H1 (cell line): ENCODE measurements around the gene FHIP1B. TPM values are rescaled to one million over a fixed set of nuclear protein-coding genes. Genes with fewer than 3 reads are reported as not detected.

ENCODE experiments used
- CTCF ChIA-PET: fragments of 300-600 bp; sonication (Branson Sonifier 250); formaldehyde crosslinking; loops from one replicate; lab custom pipeline; 2021; ENCODE audit not compliant: partially characterized antibody; lab: Charles Lee
- POLR2A ChIA-PET: fragments of 300-600 bp; sonication (Branson Sonifier 250); formaldehyde crosslinking; loops from one replicate; lab custom pipeline; 2021; ENCODE audit warnings: inconsistent platforms; ENCODE audit not compliant: partially characterized antibody; lab: Charles Lee
- DNase-seq, 2 experiments: peaks; one replicate each; pipeline versions ENCODE4 v3.0.0 to v3.0.0-alpha.2; 2010 to 2022; ENCODE audit warnings: low spot score in 2 of 2, low read depth in 1 of 2, mixed read lengths in 1 of 2
- FAIRE-seq: peaks from 2 replicates; lab custom pipeline; 2011; peaks lifted over from hg19 to GRCh38; lab: Jason Lieb, UNC
- H2AFZ ChIP-seq: 2 replicates; pipeline ENCODE4 v1.8.1; 2012; ENCODE audit warnings: low read length, inconsistent platforms
- H2AK5ac ChIP-seq: 2 replicates; pipeline ENCODE4 v1.6.1; 2013; ENCODE audit warnings: low read depth, low read length
- H2BK120ac ChIP-seq: replicated peaks from 2 replicates; pipeline ENCODE3; 2013; ENCODE audit warnings: low read depth, low read length, inconsistent platforms
- H2BK12ac ChIP-seq: 2 replicates; pipeline ENCODE4 v1.6.1; 2013; ENCODE audit warnings: low read depth, low read length
- H2BK15ac ChIP-seq: 2 replicates; pipeline ENCODE4 v1.6.1; 2013; ENCODE audit warnings: low read length
- H2BK20ac ChIP-seq: 2 replicates; pipeline ENCODE4 v1.6.1; 2013; ENCODE audit warnings: low read length
- H2BK5ac ChIP-seq: 2 replicates; pipeline ENCODE4 v1.6.1; 2013; ENCODE audit warnings: low read depth, low read length
- H3K14ac ChIP-seq: 2 replicates; pipeline ENCODE4 v1.6.1; 2013; ENCODE audit warnings: inconsistent platforms; ENCODE audit not compliant: insufficient read length
- H3K18ac ChIP-seq: 2 replicates; pipeline ENCODE4 v1.6.1; 2013; ENCODE audit warnings: low read length; ENCODE audit errors: extremely low read depth
- H3K23ac ChIP-seq: 2 replicates; pipeline ENCODE4 v1.6.1; 2013; ENCODE audit warnings: inconsistent platforms; ENCODE audit not compliant: insufficient read length
- H3K23me2 ChIP-seq: 2 replicates; pipeline ENCODE4 v1.6.1; 2013; ENCODE audit warnings: low read depth, low read length
- H3K27ac ChIP-seq: 2 replicates; pipeline ENCODE4 v1.6.1; 2011; ENCODE audit warnings: low read depth, low read length, inconsistent platforms
- H3K27me3 ChIP-seq, 4 experiments: replicated peaks in 1 of 4; 1 replicate in 1 of 4; 2 replicates in 3 of 4; pipeline versions ENCODE4 v1.6.1 to v1.8.1; 2011 to 2013; ENCODE audit warnings: low read length in 3 of 4, mild to moderate bottlenecking in 3 of 4, inconsistent platforms in 2 of 4, mixed read lengths in 2 of 4, moderate library complexity in 1 of 4; ENCODE audit not compliant: control insufficient read depth in 3 of 4, insufficient read depth in 3 of 4; ENCODE audit errors: extremely low read depth in 1 of 4
- H3K36me3 ChIP-seq, 4 experiments: 2 replicates each; pipeline versions ENCODE4 v1.6.1 to v1.8.1; 2011 to 2013; ENCODE audit warnings: mild to moderate bottlenecking in 4 of 4, low read length in 3 of 4, moderate library complexity in 2 of 4, control low read depth in 1 of 4, inconsistent platforms in 1 of 4; ENCODE audit not compliant: insufficient read depth in 4 of 4, control insufficient read depth in 2 of 4
- H3K4ac ChIP-seq: replicated peaks from 2 replicates; pipeline ENCODE3; 2013; ENCODE audit warnings: low read length, low read depth, mixed read lengths, inconsistent platforms; ENCODE audit not compliant: insufficient read length
- H3K4me1 ChIP-seq, 4 experiments: replicated peaks in 1 of 4; 1 replicate in 1 of 4; 2 replicates in 3 of 4; pipeline versions ENCODE4 v1.6.1 to v1.8.1; 2011 to 2013; ENCODE audit warnings: low read length in 3 of 4, inconsistent platforms in 2 of 4, mixed read lengths in 1 of 4; ENCODE audit not compliant: insufficient read depth in 4 of 4, control insufficient read depth in 3 of 4
- H3K4me2 ChIP-seq, 2 experiments: 2 replicates each; pipeline versions ENCODE4 v1.6.1 to v1.8.1; 2011 to 2013; ENCODE audit warnings: low read depth in 2 of 2, low read length in 2 of 2, control low read depth in 1 of 2, inconsistent platforms in 1 of 2, mild to moderate bottlenecking in 1 of 2; ENCODE audit not compliant: insufficient read depth in 1 of 2
- H3K4me3 ChIP-seq, 4 experiments: fragments of 200-600, 300-600 bp in 1 of 4; sonication (generic), shearing (Covaris generic), sonication (Bioruptor Twin) in 1 of 4; 2 replicates each; pipeline versions ENCODE4 v1.5.1 to v1.8.1; 2011 to 2016; ENCODE audit warnings: low read length in 4 of 4, low read depth in 3 of 4, control low read depth in 2 of 4, inconsistent platforms in 2 of 4, mild to moderate bottlenecking in 2 of 4, mixed read lengths in 1 of 4, moderate library complexity in 1 of 4; ENCODE audit not compliant: insufficient read depth in 2 of 4; ENCODE audit errors: extremely low read depth in 1 of 4
- H3K56ac ChIP-seq: replicated peaks from 2 replicates; pipeline ENCODE3; 2013; ENCODE audit warnings: low read depth, mild to moderate bottlenecking, mixed read lengths, low read length, inconsistent platforms; ENCODE audit not compliant: insufficient read length
- H3K79me1 ChIP-seq: 2 replicates; pipeline ENCODE4 v1.6.1; 2013; ENCODE audit warnings: low read depth, low read length, control low read depth
- H3K79me2 ChIP-seq, 2 experiments: 2 replicates each; pipeline versions ENCODE4 v1.6.1 to v1.8.1; 2012 to 2013; ENCODE audit warnings: low read length in 2 of 2, mild to moderate bottlenecking in 2 of 2, inconsistent platforms in 1 of 2; ENCODE audit not compliant: insufficient read depth in 2 of 2, control insufficient read depth in 1 of 2
- H3K9ac ChIP-seq, 4 experiments: replicated peaks in 1 of 4; 1 replicate in 1 of 4; 2 replicates in 3 of 4; pipeline versions ENCODE4 v1.6.1 to v1.8.1; 2011 to 2013; ENCODE audit warnings: low read depth in 3 of 4, low read length in 3 of 4, control low read depth in 2 of 4, mild to moderate bottlenecking in 2 of 4, moderate library complexity in 2 of 4, inconsistent platforms in 1 of 4; ENCODE audit errors: extremely low read depth in 1 of 4
- H3K9me3 ChIP-seq, 2 experiments: 2 replicates each; pipeline versions ENCODE4 v1.6.1 to v1.8.1; 2012 to 2013; ENCODE audit warnings: mild to moderate bottlenecking in 2 of 2, moderate library complexity in 2 of 2, control low read depth in 1 of 2, inconsistent platforms in 1 of 2, low read depth in 1 of 2, low read length in 1 of 2, mixed read lengths in 1 of 2; ENCODE audit not compliant: insufficient read depth in 2 of 2
- H4K20me1 ChIP-seq, 2 experiments: replicated peaks in 1 of 2; 2 replicates each; pipeline versions ENCODE3 to v1.8.1; 2011 to 2013; ENCODE audit warnings: inconsistent platforms in 2 of 2, low read length in 2 of 2, mild to moderate bottlenecking in 1 of 2; ENCODE audit not compliant: insufficient read depth in 2 of 2, control insufficient read depth in 1 of 2
- H4K5ac ChIP-seq: 2 replicates; pipeline ENCODE4 v1.6.1; 2013; ENCODE audit warnings: low read length, low read depth, mixed read lengths, inconsistent platforms; ENCODE audit not compliant: insufficient read length
- H4K8ac ChIP-seq: 2 replicates; pipeline ENCODE4 v1.8.0; 2013; ENCODE audit warnings: mild to moderate bottlenecking, moderate library complexity, low read length, inconsistent platforms; ENCODE audit not compliant: insufficient read depth; ENCODE audit errors: extremely low read depth
- H4K91ac ChIP-seq: replicated peaks from 2 replicates; pipeline ENCODE3; 2013; ENCODE audit warnings: low read length, mixed read lengths, inconsistent platforms; ENCODE audit not compliant: insufficient read length
- CBX8 ChIP-seq: fragments of 300-800, 300-1000 bp; sonication (generic); IDR thresholded peaks from 2 replicates; pipeline ENCODE4 v1.7.1; 2016; ENCODE audit warnings: low read depth, low read length, borderline replicate concordance
- CREB1 ChIP-seq: IDR thresholded peaks from 2 replicates; pipeline ENCODE4 v1.6.1; 2012; ENCODE audit warnings: inconsistent platforms
- CTBP2 ChIP-seq: IDR thresholded peaks from 2 replicates; pipeline ENCODE4 v1.7.0; 2011; ENCODE audit warnings: borderline replicate concordance, mild to moderate bottlenecking, moderate library complexity, mixed read lengths, low read length; ENCODE audit not compliant: insufficient read depth, insufficient read length
- EZH2 ChIP-seq: fragments of 200-600 bp; sonication (generic); IDR thresholded peaks from 2 replicates; pipeline ENCODE4 v1.7.1; 2012; ENCODE audit warnings: low read depth, mild to moderate bottlenecking, moderate library complexity, low read length, inconsistent platforms; ENCODE audit not compliant: severe bottlenecking
- FOSL1 ChIP-seq: IDR thresholded peaks from 2 replicates; pipeline ENCODE4 v1.6.1; 2011; ENCODE audit warnings: mild to moderate bottlenecking, low read depth, low read length, moderate library complexity; ENCODE audit not compliant: insufficient read depth
- GABPA ChIP-seq: IDR thresholded peaks from 2 replicates; pipeline ENCODE4 v1.6.1; 2011; ENCODE audit warnings: mild to moderate bottlenecking, low read length, moderate library complexity, borderline replicate concordance; ENCODE audit not compliant: insufficient read depth
- GTF2F1 ChIP-seq: IDR thresholded peaks from 2 replicates; pipeline ENCODE4 v1.6.1; 2012; ENCODE audit warnings: low read depth, low read length, improper control_type of control experiment, borderline replicate concordance
- KDM1A ChIP-seq: fragments of 200-600, 300-600 bp; sonication (generic); IDR thresholded peaks from 2 replicates; pipeline ENCODE4 v1.7.1; 2016; ENCODE audit warnings: mild to moderate bottlenecking, low read length, borderline replicate concordance
- NRF1 ChIP-seq: IDR thresholded peaks from 2 replicates; pipeline ENCODE4 v1.6.1; 2011; ENCODE audit warnings: mild to moderate bottlenecking, low read depth, low read length, improper control_type of control experiment
- POLR2AphosphoS5 ChIP-seq: IDR thresholded peaks from 2 replicates; pipeline ENCODE4 v1.6.1; 2011; ENCODE audit warnings: low read depth, low read length
- POU5F1 ChIP-seq: IDR thresholded peaks from 2 replicates; pipeline ENCODE4 v1.6.1; 2011; ENCODE audit warnings: low read depth, mild to moderate bottlenecking, low read length, moderate library complexity
- RFX5 ChIP-seq: IDR thresholded peaks from 2 replicates; pipeline ENCODE4 v1.6.1; 2011; ENCODE audit warnings: low read depth, low read length, improper control_type of control experiment, borderline replicate concordance
- RXRA ChIP-seq: IDR thresholded peaks from 2 replicates; pipeline ENCODE4 v1.6.1; 2011; ENCODE audit warnings: low read depth, mild to moderate bottlenecking, low read length, moderate library complexity; ENCODE audit not compliant: insufficient read depth
- SIX5 ChIP-seq: IDR thresholded peaks from 2 replicates; pipeline ENCODE4 v1.6.1; 2011; ENCODE audit warnings: mild to moderate bottlenecking, low read depth, low read length
- WGBS, 2 experiments: shearing (Covaris generic) in 1 of 2; methylation state at CpG; one replicate each; pipeline versions ENCODE4 v1.1.6 to v1.1.7; 2013 to 2015; ENCODE audit warnings: low lambda C conversion rate in 2 of 2, mixed read lengths in 2 of 2, inconsistent platforms in 1 of 2, low coverage in 1 of 2, missing lambda C conversion rate in 1 of 2; ENCODE audit not compliant: insufficient replicate concordance in 2 of 2, insufficient coverage in 1 of 2, insufficient read length in 1 of 2; ENCODE audit errors: extremely low coverage in 1 of 2, missing lambda C conversion rate in 1 of 2; 5-methylcytosine and 5-hydroxymethylcytosine counted together
- polyA plus RNA-seq, 7 experiments: library from polyadenylated mRNA; depleted of rRNA in 3 of 7; stranded (reverse) in 5 of 7; unstranded in 2 of 7; fragments of >200 nt in 5 of 7; fragments of 200-250 nt in 2 of 7; gene quantifications; 1 replicate in 5 of 7; 2 replicates in 1 of 7; 4 replicates in 1 of 7; pipeline versions ENCODE4 v1.2.1 to v1.2.3, GENCODE V29; 2011 to 2013; ENCODE audit warnings: missing spikeins in 2 of 7, mixed read lengths in 2 of 7
- total RNA-seq: library from RNA; stranded (reverse); fragmentation: NEBNext Ultra II Directional; extraction: Animal tissue kit (Norgen Biotek cat#: 25700); gene quantifications from 2 replicates; pipeline ENCODE4 v1.2.1, GENCODE V29; 2021

Gene FHIP1B
- total and polyA plus RNA-seq, 2 of the 8 experiments (the other 6 are each of a cell fraction or from before 2014, with no cell fraction given), result 16.8 to 41.9 TPM

- Histone ChIP-seq H2AK5ac (no peak overlapping the region), H3K79me2 (no peaks in the 10 kb centered on the region)
- no peak for FAIRE-seq
- TF ChIP-seq RXRA (no peak), CREB1 (no peak), KDM1A (no peak), GABPA (no peak), CBX8 (no peak), EZH2 (no peak), POU5F1 (no peak), RFX5 (no peak), GTF2F1 (no peak), NRF1 (no peak), POLR2AphosphoS5 (no peak), SIX5 (no peak), FOSL1 (no peak), CTBP2 (no peak)
These were observed 16.7 kb downstream of the FHIP1B start for GRCh38 chr11:6217722-6218121.

More at GRCh38 chr11:6217722-6218121, 16.7 kb downstream of the FHIP1B start:
- H4K8ac ChIP-seq, result no peak overlapping the region
- H3K27ac ChIP-seq, result no peak overlapping the region
- no peak overlapping the region for H4K5ac ChIP-seq
- ChIA-PET CTCF (interaction anchor here (1.0 to 1.3 kb wide), 5 partner anchors 33 to 195 kb away, joined by 3 read pairs; no protein-coding TSS in a partner anchor), POLR2A (no interaction called here)
- no peak for DNase-seq
- peaks cover 2 to 32% (median 28%) of the 10 kb centered on the region in 4 experiments; a peak in 7 of 8 replicates for H3K36me3 ChIP-seq
- no peaks in the 10 kb centered on the region for H3K9me3 ChIP-seq
- WGBS, 2 experiments, result 92% methylated on average over 15 of the region's 19 CpGs; no CpG with 5 or more reads in 1 of the 2 experiments
- H3K4me1 ChIP-seq, result no peaks in the 10 kb centered on the region
- H2AFZ ChIP-seq, result no peak overlapping the region
- no peak overlapping the region for H4K91ac ChIP-seq
- H4K20me1 ChIP-seq, result peaks cover 2% of the 10 kb centered on the region in 2 experiments
- H3K23me2 ChIP-seq, result no peaks in the 10 kb centered on the region; the same call in 1 of the 2 replicates
- H2BK120ac ChIP-seq, result no peak overlapping the region
- H3K4me2 ChIP-seq, result no peak overlapping the region
- no peak overlapping the region for H3K4ac ChIP-seq
- H2BK5ac ChIP-seq, result no peak overlapping the region
- no peaks in the 10 kb centered on the region for H3K79me1 ChIP-seq
- no peak overlapping the region for H3K56ac ChIP-seq
- no peak overlapping the region for H2BK20ac ChIP-seq
- no peak overlapping the region for H2BK12ac ChIP-seq
- H3K23ac ChIP-seq, result no peak overlapping the region
- H3K18ac ChIP-seq, result no peak overlapping the region
- no peak overlapping the region for H2BK15ac ChIP-seq
- H3K9ac ChIP-seq, result no peak overlapping the region
- H3K14ac ChIP-seq, result no peak overlapping the region
- no peak overlapping the region for H3K4me3 ChIP-seq
- H3K27me3 ChIP-seq, result no peaks in the 10 kb centered on the region
